Dedifferentiated amniotic fluid mesenchymal stem cell (primary cell): ENCODE data around the gene CDK5RAP1.

ENCODE experiments used
- DNase-seq: peaks from one replicate; pipeline ENCODE4 v3.0.0-alpha.2; 2016; ENCODE audit errors: extremely low spot score

Gene CDK5RAP1

DNA sequence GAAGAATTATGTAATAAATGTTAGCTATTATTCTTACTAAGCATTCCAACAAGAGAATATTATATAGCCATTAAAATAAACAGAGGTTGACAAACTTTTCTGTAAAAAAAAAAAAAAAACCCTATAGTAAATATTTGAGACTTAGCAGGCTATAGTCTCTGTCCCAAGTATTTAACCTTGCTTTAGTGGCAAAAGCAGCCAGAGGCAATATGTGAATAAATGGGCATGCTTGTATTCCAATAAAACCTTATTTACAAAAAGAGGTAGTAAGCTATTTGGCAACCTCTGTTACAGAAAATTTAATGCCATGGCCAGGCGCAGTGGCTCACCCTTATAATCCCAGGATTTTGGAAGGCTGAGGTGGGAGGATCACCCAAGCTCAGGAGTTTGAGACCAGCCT, 14.6 kb downstream of the CDK5RAP1 start:
- no peak for DNase-seq

DNA sequence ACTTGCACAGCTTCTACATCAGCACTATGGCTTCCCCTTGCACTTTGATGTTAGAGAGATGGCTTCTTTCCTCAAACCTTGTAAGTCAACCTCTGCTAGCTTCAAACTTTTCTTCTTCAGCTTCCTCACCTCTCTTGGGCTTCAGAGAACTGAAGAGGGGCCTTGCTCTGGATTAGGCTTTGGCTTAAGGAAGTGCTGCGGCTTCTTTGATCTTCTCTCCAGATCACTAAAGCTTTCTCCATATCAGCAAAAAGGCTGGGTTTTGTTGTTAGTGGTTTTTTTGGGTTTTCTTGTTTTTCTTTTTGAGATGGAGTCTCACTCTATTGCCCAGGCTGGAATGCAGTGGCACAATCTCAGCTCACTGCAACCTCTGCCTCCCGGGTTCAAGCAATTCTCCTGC, 24.0 kb downstream of the CDK5RAP1 start:
- no peak for DNase-seq

DNA sequence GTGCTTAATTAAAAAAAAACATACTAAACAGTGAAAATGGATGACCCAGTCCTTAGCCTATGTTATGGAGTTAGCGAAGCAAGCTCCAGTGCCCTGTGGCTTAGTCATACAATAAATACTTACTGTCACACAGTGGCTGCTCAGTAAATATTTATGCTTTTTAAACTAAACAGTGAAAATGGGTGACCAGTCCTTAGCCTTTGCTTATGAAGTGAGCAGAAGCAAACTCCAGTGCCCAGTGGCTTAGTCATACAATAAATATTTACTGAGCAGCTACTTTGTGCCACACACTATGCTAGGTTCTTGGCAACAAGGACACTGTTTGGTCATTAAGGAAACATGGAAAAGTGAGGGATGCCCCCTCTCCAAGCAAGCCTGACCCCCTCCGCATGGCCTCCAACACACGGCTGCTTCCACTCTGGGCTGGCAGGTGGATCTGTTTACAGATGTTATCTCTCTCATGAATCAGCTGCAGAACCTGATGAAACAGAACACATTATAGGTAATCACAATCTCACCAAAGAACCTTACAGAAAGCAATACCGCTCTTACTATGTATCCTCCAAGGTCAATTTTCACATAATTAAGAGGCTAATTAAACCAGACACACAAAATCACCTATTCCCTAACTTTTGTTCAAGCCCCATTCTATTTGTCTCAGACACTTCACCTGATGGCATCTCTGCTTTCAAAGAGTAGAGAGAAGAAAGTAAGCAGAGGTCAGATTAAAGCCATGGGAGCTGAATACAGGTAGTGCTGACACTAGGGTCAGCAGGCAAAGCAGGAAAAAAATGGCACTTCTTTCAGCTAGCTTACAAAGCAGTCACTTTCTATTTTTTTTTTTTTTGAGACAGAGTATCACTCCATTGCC, 27.3 kb downstream of the CDK5RAP1 start:
- DNase-seq = peak; percentile 49

DNA sequence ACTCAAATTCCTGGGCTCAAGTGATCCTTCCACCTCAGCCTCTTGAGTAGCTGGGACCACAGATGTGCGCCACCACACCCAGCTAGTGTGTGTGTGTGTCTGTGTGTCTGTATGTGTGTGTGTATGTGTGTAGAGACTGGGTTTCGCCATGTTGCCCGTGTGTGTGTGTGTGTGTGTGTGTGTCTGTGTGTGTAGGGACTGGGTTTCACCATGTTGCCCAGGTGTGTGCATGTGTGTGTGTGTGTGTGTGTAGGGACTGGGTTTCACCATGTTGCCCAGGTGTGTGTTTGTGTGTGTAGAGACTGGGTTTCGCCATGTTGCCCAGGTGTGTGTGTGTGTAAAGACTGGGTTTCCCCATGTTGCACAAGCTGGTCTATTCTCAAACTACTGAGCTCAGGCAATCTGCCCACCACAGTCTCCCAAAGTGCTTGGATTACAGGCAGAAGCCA, 28.3 kb downstream of the CDK5RAP1 start:
- DNase-seq = no peak

DNA sequence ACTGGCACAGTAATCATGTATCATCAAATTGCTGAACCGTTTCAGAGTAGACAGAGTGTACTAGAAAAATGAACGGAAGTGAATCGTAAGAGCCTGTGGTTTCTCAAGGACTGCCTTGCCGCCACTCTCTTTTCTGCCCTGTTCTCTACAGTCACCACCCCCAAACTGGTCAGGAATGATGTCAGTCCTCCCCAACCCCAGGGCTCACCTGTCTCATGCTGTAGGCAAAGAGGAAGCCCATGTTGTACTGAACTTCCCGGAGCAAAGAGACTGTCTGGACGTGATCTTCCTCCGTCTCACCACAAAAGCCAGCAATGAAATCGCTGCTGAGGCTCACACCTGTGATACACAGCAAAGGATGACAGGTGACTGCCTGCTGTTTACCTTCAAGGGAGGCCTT, 31.0 kb downstream of the CDK5RAP1 start:
- no peak for DNase-seq

DNA sequence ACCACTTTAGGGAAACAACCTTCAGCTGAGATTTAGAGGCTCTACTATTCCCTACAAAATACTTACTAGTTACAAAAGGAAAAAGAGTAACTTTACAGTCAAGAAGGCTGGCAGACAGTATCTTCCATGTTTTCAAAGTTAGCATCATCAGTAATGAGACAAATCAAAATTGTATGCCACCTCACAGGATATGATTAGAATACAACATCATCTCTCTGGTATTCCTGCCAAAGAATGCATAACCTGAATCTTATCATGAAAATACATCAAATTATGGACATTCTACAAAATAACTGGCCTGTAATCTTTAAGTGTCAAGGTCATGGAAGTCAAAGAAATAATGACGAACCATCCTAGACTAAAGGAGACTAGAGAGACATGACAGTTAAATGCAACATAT, 38.4 kb downstream of the CDK5RAP1 start:
- DNase-seq = no peak

DNA sequence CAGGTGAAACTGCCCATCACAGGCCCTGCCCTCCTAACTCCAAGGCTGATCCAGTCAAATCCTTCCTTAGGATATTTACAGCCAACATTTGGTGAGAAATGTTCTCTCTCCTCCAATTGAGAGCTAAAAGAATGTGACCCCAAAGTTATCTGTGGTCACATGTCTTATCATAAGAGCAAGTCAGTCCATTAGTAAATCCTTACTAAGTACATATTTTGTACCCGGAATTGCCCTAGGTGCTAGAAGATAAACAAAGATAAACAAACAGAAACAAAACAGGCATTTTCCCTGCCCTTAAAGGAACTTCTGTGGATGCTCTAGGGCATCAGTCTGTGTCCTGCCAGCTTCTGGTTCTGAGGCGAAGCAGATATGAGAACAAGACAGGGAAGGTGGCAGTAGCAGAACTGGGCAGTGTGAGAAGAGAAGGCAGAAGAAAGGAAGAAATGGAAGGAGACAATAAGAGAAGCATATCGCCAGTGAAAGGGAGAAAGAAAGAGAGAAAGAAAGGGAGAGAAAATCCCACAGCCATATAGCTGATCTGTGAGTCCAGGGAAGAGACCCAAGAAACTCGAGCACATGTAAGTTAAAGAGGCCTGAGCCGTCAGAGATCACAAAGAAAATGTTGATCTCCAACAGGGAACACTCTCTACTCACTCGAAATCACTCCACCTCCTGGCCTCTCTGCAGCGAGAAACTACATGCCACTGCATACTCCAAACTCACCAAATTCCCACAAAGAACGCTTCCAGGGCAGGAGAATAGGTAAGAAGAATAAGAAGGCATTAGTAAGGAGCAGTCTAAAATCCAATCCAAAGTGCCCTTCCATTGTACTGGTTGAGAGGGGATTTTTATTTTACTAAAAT, 41.7 kb downstream of the CDK5RAP1 start:
- no peak for DNase-seq

DNA sequence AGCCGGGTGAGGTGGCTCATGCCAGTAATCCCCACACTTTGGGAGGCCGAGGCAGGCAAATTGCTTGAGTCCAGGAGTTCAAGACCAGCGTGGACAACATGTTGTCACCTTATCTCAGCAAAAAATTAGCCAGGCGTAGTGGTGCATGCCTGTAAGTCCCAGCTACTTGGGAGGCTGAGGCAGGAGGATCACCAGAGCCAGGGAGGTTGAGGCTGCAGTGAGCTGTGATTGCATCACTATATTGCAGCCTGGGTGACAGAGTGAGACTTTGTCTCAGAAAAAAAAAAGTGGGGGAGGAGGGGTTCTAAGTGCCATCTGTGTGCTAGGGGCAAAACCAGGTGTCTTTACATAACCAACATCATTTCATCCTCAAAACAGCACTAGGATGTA, 48.3 kb downstream of the CDK5RAP1 start:
- DNase-seq = no peak

DNA sequence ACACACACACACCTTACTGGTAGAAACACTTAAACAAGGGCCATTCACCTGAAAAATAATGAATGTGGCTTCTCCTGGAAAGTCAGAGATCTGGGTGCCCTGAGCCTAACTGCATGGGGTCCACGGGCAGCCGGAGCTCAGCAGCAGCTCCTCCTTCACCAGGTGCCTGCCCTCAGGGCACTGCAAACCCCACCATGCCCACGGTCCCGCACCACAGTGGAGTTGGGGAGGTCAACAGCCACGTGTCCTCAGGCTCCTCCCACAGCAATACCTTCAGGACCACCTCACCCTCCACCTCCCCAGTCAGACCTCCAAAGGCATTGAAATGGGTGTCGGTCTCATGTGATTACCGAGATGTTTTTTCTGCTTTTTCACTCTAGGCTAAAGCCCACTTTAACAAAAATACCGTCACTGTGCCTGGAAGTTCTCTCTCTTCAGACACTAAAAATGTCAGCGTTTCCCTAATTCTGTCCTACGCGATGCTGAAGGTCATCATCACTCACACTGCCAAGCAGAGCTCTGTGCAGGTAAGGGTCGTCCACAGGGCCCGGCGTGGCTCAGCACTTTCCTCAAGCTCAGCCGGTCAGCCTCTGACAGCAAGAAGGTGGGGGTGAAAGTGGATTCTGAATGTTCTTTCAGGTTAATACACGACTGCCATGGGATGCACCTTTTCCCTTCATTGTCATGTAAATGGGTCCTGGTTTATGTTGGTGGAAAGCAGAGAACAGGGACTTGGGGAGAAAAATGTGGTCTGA, 48.9 kb downstream of the CDK5RAP1 start:
- DNase-seq = no peak

DNA sequence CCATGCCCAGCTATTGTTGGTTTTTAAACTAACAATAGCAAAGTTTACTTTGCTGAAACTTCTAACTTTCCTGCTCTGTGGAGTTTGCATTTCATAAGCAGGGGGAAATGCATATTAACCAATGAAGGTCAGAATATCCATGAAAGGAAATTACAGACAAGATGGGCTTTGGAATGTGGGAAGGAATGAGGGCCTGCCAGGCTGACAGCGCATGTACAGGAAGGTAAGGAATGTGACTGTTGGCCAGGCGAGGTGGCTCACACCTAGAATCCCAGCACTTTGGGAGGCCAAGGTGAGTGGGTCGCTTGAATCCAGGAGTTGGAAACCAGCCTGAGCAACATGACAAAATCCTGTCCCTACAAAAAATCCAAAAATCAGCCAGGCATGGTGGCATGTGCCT, 49.6 kb downstream of the CDK5RAP1 start:
- DNase-seq = no peak

DNA sequence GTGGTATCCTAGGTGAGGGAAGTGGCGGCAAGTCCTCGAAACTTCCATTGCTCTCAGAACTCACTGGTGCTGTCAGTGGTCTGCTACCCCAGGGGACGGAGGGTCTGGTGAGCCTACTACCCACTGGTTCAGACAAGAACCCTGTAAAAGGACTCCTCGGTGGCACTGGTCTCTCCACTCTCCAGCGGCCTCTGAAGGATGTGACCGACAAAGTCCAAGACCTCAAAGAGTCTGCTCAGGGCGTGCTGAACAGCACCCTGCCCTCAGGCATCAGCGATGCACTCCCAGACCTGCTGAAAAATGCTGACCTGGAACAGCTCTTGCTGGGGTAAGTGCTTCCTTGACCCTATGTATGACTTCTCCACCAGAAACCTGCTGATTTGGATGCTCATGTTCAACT, 51.8 kb downstream of the CDK5RAP1 start:
- no peak for DNase-seq

DNA sequence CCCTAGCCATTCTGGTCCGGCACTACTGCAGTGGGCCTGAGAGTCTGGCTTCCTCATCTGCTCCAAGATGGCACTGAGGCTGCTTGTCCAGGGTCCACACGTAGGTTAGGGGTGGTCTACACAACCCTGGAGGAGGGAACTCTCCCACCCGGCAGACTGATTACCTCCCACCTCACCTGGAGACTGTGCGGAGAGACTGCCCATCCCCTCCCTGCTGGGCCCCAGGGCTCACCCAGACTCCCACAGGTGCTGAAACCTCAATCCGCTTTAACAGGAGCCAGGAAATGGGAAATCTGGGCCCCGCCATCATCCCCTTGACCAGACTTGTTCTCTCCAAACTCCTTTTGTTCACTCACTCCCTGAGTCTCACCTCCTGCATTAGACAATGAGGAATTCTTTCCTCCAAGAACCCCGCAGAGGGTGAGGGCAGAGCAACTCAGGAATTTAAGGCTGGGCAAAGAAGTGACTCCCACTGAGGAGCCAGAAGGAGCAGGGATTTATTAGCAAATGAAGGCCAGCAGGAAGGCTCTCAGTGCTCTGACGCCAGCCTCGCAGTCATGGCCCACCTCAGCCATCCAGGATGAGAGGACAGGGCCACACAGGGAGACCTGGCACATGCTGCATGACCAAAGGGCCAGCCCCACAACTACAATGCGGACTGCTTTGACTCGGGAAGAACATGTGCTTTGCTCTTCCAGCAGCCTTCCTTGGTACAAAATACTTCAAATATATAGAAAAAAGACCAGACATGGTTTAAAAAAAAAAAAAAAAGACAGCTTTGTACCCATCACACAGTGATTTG, 53.0 kb downstream of the CDK5RAP1 start:
- no peak for DNase-seq

DNA sequence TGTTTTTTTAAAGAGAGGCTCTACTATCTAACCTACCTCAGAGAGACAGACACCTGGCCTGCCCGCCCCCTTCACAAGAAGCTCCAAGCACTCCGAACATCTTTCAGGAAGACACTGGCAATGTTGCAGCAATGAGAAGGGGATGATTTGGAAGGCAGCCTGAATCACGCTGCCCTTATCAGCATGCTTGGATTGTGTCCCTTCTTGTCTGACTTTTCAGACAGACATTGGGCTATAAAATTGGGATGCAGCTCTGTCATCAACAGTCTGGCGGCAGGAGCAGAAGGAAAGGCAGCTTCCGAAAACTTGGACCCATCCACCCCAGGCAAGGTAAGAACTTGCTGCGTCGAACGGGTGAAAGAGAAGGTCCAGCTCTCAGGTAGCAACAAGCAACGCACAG, 56.0 kb downstream of the CDK5RAP1 start:
- no peak for DNase-seq

DNA sequence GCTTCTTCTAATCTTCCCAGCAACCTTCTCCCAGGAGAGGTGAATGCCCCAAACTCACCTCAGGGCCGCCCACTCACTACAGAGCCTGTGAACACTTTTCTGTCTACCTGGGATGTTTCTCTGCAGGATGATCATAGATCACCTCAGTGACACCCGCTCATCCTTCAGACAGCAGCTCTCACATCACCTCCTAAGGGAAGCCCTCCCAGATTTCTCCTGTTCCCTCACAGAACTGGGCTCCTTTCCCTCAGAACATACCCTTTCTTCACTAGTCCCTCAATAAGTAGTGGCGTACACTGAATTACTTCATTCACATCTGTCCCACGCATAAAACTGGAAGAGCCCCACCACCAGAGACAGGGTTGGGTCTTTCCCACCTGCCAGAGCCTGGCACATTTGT, 57.8 kb downstream of the CDK5RAP1 start:
- DNase-seq = no peak

DNA sequence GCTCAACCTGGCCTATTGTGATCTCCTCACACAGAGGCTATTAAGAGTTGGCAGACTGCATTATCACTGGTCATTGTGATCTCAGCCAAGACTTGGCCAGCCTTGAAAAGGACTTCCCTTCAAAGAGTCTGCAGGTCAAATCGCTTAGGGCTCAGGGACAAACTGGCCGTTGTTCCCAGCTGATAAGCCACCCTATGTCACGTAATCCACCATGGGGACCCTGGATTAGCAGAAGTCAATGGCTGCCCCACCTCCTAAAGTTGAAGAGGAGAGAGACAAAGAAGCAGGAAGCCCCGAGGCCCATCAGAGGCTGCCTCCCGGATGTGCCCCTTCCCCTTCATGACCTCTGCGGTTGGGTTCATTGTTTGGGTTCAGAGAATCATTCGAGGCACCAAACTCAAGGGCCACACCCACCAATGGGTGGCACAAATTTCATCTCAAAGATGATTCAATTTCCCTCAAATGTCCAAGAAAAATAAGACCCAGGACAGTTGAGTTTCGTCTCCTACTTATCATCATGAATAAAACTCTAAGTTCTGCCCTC, 61.7 kb downstream of the CDK5RAP1 start:
- DNase-seq = no peak

DNA sequence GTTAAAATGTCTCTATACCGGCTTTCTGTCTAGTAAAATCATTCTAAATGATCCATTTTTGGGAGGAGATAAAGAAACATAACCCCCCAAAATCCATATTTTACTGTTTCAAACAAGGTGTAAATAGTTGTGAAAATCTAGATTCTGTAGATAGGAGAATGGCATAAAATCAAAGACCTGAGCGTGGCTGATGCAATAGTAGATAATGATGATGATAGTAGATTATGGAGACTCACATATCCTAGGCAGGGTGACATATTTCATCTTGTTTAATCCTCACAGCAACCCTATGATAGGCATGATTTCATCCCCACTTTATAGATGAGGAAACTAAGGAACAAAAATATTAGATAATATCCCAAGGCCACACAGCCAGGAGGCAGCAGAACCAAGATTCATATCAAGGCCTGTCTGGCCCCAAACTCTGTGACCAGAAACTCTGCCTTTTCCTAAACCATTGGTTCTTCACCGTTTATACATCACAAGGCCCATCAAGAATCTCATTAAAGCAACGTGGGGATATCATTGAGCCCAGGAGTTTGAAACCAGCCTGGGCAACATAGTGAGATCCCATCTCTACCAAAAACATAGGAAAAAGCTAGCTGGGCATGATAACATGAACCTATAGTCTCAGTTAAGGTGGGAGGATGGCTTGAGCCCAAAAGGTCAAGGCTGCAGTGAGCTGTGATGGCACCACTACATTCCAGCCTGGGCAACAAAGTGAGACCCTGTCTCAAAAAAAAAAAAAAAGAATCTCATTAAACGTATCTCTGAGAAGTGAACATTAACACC, 62.7 kb downstream of the CDK5RAP1 start:
- DNase-seq = no peak

DNA sequence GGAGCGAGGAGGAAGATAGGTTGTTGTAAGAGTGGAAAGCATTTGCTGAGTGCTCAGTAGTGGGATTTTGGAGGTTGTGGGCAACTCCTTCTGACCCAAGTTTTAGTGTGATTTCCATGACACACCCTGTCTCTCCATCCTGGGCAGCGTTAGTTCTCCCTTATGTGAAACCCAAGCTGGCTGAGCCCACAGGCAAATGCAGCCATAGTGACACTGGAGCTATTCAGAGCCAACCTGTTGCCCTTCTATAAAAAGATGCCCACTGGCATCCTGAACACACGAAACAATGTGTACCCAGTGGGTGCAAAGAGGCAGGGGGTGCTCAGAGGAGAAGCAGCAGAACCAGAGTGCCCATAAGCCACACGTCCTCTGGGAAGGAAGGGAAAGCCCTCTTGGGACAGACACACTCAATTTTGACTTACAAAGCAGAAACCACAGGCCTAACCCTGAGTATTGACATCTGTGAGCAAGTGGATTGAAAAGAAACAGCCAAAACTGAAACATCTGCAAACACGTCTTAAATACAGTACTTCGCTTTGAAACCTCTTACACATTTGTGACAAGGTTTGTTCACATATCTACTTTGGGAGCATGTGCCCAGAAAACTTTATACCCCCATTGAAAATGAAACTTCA, 63.7 kb downstream of the CDK5RAP1 start:
- no peak for DNase-seq

DNA sequence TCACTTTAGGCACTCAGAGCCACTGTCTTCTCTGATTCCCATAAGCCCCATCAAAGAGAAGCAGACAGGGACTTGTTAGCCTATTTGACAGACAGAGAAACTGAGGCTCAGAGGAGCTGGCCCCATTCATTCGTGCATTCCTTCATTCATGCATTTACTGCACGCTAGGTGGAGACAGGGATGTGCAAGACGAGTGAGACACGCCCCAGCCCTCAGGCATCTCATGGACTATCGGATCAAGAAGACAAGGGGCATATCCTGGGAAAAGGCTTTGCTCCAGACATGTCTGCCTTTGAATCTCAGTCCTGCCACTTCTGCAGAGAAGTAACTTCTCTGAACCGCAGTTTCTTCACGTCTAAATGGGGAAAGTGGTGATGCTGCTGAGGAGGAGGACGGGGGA, 64.2 kb downstream of the CDK5RAP1 start:
- DNase-seq = no peak

DNA sequence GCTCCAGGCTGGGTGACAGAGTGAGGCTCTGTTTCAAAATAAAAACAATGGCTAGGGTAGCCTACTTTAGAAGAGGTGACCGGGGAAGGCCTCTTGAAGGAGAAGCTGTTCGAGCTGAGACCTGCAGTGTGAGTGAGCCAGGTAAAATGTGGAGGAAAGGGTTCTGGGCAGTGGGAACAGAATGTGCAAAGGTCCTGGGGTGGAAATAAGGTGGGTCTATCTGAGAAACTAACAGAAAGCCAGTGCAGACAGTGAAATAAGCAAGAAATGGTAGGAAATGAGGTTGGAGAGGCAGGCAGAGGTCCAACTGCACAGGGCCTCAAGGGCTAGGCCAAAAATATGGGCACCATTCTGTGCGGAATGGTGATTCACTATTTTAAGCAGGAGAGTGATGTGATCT, 64.9 kb downstream of the CDK5RAP1 start:
- DNase-seq = no peak

DNA sequence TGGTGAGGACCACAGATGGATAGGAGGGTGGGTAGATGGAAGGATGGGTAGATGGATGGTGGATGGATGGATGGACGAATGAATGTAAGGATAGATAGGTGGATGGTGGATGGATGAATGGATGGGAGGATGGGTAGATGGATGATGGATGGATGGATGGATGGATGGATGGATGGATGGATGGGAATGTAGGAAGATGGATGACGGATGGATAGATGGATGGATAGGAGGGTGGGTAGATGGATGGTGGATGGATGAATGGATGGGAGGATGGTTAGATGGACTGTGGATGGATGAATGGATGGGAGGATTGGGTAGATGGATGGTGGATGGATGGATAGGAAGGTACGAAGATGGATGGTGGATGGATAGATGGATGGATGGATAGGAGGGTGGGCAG, 67.2 kb downstream of the CDK5RAP1 start:
- DNase-seq = no peak
